NK-92 treated with Interleukin-12 subunit alpha and Interleukin-12 subunit beta, amount 100 ng/mL, for 24 hours (cell line): ENCODE results near the gene TMEM184B.
A peak's percentile ranks its signal among the peaks of the same experiment; 100 is the strongest.
"Not testable (repeated sequence)": the region's sequence is repeated elsewhere in the genome, so short reads cannot be mapped to it uniquely, and the experiment has no call there.

ENCODE experiments used
- DNase-seq: peaks from one replicate; lab custom pipeline; 2025; lab: John Stamatoyannopoulos, UW

TMEM184B gene

DNA sequence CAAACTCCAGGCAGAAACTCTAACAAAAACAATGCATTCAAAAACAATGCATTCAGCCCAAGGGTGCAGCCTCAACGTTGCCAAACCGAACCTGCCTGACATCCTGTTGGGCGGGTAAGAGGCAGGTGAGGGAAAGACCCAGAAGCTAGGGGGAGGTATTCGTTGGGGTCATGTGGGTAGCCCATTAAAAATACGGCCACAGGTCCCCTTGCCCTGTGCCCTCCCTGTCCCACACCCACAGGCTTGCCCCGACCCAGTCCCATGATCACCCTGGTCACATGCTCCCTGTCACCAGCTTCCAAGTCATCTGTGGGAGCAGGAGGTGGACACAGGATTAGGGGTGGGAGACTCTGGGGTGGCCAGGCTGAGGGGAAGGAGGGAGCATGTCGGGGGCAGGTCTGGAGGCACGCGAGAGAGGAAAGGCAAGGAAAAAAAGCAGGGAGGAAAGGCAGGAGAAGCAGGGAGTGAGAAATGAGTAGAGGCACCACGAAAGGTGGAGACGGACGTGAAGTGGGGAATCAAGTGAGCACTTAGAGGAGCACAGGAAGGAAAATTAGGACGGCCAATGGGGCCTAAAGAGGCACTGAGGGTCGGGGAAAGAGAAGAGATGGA is 91.9 kb downstream of the TMEM184B start:
- no peak for DNase-seq

- DNase-seq, result not testable (repeated sequence)
Measured at GRCh38 chr22:38178605-38178937, 94.2 kb downstream of the TMEM184B start.

DNA sequence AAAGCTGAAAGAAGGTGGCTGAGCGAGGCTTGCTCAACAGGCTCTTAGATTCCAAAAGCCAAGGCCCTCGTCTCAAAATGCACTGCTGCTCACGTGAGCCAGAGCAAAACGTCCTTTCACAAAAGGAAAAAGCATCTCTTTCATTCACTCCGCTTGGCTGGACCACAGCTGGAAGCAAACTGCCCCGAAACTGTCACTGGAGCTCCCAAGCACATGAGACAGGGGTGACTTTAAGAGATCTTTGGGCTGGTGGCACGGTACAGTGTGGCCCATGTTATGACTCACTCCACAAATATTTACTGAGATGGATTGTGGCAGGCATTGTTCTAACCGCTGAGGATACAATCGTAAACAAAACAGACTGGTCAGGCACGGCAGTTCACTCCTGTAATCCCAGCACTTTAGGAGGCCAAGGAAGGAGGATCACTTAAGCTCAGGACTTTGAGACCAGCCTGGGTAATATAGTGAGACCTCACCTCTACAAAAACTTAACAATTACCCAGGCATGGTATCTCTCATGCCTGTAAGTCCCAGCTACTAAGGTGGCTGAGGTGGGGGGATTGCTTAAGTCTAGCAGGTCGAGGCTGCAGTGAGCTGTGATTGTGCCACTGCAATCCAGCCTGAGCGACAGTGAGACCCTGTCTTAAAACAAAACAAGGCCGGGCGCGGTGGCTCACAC is 94.7 kb downstream of the TMEM184B start:
- no peak for DNase-seq

DNA sequence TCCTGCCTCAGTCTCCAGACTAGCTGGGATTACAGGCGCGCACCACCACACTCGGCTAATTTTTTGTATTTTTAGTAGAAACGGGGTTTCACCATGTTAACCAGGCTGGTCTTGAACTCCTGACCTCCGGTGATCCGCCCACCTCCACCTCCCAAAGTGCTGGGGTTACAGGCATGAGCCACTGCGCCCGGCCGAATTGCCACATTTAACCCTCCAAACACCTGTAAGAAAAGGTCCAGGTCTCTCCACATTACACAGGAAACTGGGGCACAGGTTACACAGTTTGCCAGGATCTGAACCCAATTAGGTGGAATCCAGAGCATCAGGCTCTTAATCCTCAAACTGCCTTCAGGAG is 95.3 kb downstream of the TMEM184B start:
- not testable (repeated sequence) for DNase-seq

DNA sequence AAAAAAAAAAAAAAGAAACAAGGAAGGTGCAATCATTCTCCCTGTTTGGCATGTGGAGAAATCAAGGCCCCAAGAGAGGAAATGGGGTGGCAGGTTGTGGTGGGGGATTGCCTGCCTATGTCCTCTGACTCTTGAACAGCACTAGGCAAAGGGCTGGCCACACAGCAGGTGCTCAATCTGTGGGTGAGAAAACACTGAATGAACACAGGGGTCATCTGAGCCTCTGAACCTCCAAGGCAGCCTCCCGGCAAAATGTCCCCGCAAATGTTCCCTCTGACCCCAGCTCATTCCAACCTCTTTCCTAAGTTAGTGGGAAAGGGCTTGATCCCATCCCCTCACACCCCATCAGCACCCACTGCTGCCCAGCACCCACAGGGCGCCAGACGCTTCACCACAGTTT is 95.8 kb downstream of the TMEM184B start:
- DNase-seq, result peak; percentile 15

GRCh38 chr22:38176170-38176741 is 96.6 kb downstream of the TMEM184B start:
- DNase-seq, result no peak

DNA sequence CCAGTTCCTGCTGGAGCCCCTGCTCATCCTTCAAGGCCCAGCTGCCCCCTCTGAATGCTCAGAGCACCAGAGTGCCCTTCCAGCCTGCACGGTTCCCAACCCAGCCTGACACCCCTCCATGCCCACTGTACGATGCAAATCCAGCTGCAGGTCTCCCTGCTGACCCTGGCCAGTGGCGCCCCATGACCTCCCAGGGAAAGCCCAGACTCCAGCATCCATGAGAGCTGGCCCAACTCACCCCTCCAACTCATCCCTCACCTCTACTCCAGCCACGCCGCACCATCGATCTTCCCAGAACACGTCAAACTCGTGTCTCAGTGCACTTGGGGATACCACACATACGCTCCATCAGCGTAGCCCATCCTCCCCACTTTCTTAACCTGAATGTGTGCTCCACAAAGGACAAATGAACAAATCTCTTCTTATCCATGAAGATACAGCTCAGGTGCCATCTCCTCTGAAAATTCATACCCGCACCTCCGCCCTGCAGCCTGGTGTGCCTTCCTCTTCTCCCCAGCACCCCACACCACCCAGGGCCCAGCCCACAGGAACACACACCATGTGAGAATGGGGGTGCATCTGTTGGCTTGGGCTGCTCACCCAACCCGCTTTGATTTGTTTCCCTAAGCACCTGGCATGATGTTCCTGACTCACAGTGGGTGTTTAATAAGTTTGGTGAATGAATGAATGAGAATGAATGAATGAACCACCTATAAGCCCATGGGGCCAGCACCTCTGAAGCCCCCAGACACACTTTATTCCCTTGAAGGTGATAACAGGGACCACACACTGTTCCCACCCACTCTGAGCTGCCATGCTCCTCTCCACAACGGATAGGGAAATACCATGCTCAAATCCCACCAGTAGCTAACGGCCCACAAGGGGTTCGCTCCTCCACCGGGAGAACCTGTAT is 97.3 kb downstream of the TMEM184B start:
- DNase-seq, result no peak

DNA sequence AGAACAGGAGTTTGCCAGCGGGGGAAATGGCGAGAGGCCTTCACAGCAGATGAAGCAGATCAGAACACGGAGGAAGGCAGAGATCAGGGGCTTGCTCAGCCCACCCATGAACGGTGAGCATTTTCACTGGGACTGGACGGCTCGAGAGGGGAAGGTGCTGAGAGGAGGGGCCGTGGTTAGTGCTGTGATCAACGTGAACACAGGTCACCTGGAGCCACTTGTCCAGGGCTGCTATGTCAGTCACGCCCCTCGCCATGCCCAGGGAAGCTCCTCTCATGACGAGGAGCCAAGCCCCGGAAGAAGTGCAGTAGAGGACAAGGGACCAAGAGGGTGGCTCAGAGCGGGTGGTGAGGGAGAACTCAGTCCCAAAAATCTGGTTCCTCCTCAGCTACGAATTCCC is 98.2 kb downstream of the TMEM184B start:
- no peak for DNase-seq

DNA sequence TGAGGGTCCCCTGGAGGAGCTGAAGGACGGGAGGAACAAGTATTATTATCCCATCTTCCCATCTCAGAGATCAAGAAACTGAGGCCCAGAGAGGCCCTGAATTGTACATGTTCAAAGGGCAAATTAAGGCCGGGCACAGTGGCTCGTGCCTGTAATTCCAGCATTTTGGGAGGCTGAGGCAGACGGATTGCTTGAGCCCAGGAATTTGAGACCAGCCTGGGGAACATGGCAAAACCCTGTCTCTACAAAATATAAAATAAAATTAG is 99.2 kb downstream of the TMEM184B start:
- DNase-seq, result no peak

GRCh38 chr22:38172832-38173640 is 99.8 kb downstream of the TMEM184B start:
- DNase-seq, result no peak

DNA sequence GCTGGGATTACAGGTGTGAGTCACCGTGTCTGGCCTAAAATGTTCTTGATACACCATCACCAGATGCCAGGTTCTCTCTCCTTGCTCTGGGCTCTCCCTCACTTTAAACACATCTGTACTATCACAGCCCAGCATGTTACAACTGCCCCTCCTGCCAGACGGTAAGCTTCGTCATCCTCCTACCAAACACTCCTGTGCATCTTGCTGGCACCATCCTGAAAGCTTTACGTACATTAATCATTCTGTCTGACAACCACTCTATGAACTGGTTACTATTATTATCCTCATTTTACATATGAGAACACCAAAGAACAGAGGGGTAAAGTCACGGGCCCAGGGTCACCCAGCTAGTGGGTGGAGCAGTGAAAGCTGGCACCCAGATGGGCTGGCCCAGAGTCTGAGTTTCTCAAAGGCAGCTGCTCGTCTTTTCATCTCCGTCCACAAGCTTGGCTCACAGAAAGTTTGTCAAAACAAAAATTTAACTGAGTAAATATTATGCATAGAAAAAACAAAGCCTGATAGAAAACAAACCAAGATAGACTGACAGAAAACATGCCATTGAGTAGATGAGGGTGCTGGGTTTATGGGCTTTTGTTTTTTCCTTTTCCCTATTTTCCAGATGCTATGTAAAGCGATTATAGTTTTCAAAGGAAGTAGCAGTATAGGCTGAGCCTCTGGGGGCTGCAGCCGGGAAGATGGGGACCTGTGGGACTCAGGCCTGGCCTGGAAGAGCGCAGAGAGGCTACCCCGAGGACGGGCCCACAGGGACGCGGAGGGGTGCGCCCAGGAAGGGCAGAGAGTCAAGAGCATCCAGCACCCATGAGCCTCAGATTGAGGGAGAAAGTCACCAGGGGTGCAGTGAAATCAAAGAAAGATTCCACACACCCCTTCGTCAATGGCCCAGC is 100.6 kb downstream of the TMEM184B start:
- no peak for DNase-seq

GRCh38 chr22:38170469-38170868 is 102.3 kb downstream of the TMEM184B start:
- DNase-seq, result no peak
